ENCODE measurements around the gene ELOA.
"Not testable (repeated sequence)": the region's sequence is repeated elsewhere in the genome, so short reads cannot be mapped to it uniquely, and the experiment has no call there.

ELOA gene

DNA sequence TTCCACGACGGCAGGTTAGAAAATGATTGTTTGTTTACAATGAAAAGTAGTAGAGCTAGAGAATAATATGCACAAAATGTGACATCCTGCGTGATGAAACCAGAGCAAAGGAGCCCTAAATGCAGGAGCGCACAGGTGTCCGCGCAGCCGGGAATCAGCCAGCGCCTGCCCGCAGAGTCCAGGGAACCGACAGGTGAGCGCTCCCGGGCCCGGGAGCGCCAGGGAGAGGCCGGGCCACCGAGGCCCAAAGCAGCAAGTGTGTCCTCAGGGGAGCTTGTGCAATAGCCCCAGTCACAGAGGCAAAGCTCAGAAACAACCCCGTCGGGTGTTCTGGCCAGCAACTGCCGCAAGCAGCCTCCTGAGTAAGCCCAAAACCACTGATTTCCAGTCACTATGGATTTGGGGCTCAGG, 58.1 kb downstream of the ELOA start:
- no peak for DNase-seq (ENCODE audit: low spot score)

DNA sequence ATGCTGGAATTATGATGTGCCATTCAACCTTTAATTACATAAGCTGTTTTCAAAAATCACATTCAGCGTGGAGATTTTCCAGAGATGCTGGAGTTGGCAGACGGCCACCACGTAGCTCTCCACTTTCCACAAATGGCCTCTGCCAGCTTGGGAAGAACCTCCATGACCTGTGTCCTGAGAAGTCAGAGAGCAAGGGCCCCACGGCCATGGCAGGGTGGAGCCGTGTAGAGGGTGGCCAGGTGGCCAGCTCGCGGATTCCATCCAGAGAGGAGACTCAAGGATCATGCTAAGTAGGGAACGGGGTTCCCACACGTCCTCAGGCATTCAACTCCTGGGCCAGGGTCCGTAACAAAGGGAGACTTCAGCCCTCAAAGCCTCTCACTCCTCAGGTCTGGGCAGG, 58.6 kb downstream of the ELOA start:
- DNase-seq (ENCODE audit: low spot score): no peak

DNA sequence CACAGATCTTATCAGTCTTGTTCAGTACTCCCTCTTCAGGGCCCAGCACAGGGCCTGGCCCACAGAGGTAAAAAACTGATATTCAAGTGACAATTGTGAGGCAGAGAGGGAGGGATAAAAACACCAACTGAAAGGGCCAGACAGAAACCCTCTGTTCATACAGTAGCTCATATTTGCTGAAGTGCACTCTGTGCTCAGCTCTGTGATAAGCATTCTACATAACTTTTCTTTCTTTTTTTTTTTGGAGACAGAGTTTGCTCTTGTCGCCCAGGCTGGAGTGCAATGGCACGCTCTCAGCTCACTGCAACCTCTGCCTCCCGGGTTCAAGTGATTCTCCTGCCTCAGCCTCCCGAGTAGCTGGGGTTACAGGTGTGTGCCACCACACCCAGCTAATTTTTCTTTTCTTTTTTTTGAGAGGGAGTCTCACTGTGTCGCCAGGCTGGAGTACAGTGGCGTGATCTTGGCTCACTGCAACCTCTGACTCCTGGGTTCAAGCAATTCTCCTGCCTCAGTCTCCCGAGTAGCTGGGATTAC, 59.6 kb downstream of the ELOA start:
- DNase-seq (ENCODE audit: low spot score): not testable (repeated sequence)

DNA sequence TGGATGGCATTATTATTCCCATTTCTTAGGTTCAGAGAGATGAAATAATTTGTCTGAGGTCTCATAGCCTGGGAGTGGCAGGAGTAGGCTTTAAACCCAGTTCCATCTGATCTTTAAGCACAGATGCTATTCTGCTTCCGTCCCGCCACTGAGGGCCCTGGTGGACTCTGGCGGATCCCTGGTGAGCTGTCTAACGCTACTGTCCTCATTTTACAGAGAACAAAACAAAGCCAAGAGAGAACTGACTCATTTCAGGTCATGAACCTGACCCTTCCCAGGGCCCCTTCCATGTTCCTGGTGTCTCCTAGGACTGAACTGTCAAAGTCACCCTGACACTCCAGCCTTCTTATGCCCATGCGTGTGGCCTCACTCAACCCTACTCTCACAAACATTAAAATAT, 60.4 kb downstream of the ELOA start:
- DNase-seq (ENCODE audit: low spot score): no peak

GRCh38 chr1:23804183-23804835, 61.0 kb downstream of the ELOA start:
- DNase-seq (ENCODE audit: low spot score): no peak

- DNase-seq (ENCODE audit: low spot score): no peak
These were observed 61.8 kb downstream of the ELOA start for GRCh38 chr1:23805025-23805424.

GRCh38 chr1:23806280-23806679, 63.0 kb downstream of the ELOA start:
- no peak for DNase-seq (ENCODE audit: low spot score)

- no peak for DNase-seq (ENCODE audit: low spot score)
These were observed 64.2 kb downstream of the ELOA start for GRCh38 chr1:23807453-23807852.

DNA sequence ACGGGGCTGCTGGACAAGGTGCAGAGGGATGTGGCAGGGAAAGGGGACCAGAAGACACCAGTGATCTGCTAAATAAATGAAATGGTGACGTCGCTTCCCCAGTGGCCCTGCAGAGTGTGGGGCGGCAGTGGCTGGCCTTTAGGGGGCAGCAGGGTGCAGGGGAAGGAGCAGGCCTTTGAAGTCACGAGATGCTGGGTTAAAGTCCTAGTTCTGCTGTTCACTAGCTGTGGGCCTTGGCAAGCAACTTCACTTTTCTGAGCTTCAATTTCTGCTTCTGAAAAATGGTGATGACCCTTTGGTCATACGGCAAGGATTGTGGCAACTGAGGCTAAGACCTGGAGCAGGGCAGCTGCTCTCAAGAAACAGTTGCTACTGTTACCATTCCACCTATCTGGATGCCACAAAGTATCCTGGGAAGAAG, 66.5 kb downstream of the ELOA start:
- DNase-seq (ENCODE audit: low spot score): peak; percentile 76

DNA sequence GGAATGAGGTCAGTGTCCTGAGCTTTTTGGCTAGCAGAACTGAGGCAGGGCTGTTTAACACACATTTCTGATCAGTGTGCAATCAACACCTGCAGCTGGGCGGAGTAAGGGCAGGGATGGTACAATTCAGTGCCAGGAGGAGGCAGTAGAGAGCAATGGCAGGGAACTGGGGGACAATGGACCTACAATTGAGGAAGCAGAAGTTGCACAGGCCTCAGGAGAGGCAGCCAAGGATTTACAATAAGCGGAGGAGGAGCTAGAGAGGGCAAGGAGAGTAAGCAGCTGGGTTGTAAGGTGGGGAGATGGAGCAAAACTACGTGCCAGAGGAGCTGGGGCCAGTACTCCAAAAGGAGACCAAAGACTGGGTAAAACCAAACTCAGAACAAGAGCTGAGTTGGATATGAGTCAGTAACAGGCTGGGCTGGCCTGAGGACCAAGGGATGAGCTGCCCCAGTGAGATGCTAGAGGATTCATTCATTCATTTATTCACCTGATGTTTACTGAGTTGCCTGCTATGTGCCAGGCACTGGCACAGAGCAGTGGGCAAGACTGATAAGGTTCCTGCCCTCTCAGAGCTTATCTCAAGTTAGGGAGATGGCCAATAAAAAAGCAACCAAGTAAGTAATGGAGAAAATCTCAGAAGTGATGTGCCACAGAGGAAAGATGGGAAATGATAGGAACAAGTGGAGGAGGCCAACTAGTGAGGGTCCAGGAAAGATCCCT, 67.7 kb downstream of the ELOA start:
- DNase-seq (ENCODE audit: low spot score): peak; percentile 61
